ENCODE data around the gene CCDC107.
"Not testable (repeated sequence)": the region's sequence is repeated elsewhere in the genome, so short reads cannot be mapped to it uniquely, and the experiment has no call there.

The CCDC107 gene

GRCh38 chr9:35628389-35628991, 29.6 kb upstream of the CCDC107 start:
- DNase-seq (ENCODE audit: insufficient read length, low spot score) (no peak), FAIRE-seq (no peak)

GRCh38 chr9:35629597-35629996, 28.5 kb upstream of the CCDC107 start:
- DNase-seq (ENCODE audit: insufficient read length, low spot score), result no peak
- no peak for FAIRE-seq
- TF ChIP-seq CTCF (IDR thresholded peaks at IDR 0.05; ENCODE audit: insufficient read depth, missing control alignments), result no peak

More at GRCh38 chr9:35628389-35628991, 29.6 kb upstream of the CCDC107 start:
- no peak for TF ChIP-seq CTCF (IDR thresholded peaks at IDR 0.05; ENCODE audit: insufficient read depth, missing control alignments)

- DNase-seq (ENCODE audit: insufficient read length, low spot score) (no peak), FAIRE-seq (no peak)
- TF ChIP-seq CTCF (IDR thresholded peaks at IDR 0.05; ENCODE audit: insufficient read depth, missing control alignments), result no peak
Observed at GRCh38 chr9:35635730-35636129, 22.4 kb upstream of the CCDC107 start.

GRCh38 chr9:35636135-35636876, 21.8 kb upstream of the CCDC107 start:
- FAIRE-seq (no peak), DNase-seq (ENCODE audit: insufficient read length, low spot score) (no peak)
- no peak for TF ChIP-seq CTCF (IDR thresholded peaks at IDR 0.05; ENCODE audit: insufficient read depth, missing control alignments)

GRCh38 chr9:35636877-35637246, 21.2 kb upstream of the CCDC107 start:
- FAIRE-seq; DNase-seq (ENCODE audit: insufficient read length, low spot score): not testable (repeated sequence)

- DNase-seq (ENCODE audit: insufficient read length, low spot score); FAIRE-seq: not testable (repeated sequence)
Observed at GRCh38 chr9:35637427-35637955, 20.6 kb upstream of the CCDC107 start.

- FAIRE-seq; DNase-seq (ENCODE audit: insufficient read length, low spot score): not testable (repeated sequence)
Observed at GRCh38 chr9:35638751-35639150, 19.3 kb upstream of the CCDC107 start.

- DNase-seq (ENCODE audit: insufficient read length, low spot score), result not testable (repeated sequence)
- peak; percentile 88 for FAIRE-seq
Observed at GRCh38 chr9:35639225-35639624, 18.9 kb upstream of the CCDC107 start.

- TF ChIP-seq CTCF (IDR thresholded peaks at IDR 0.05; ENCODE audit: insufficient read depth, missing control alignments), result no peak
- DNase-seq (ENCODE audit: insufficient read length, low spot score) (no peak), FAIRE-seq (no peak)
Observed at GRCh38 chr9:35639631-35640030, 18.5 kb upstream of the CCDC107 start.

- not testable (repeated sequence) for FAIRE-seq; DNase-seq (ENCODE audit: insufficient read length, low spot score)
Observed at GRCh38 chr9:35640431-35640830, 17.7 kb upstream of the CCDC107 start.

- FAIRE-seq; DNase-seq (ENCODE audit: insufficient read length, low spot score): not testable (repeated sequence)
Observed at GRCh38 chr9:35641478-35641877, 16.6 kb upstream of the CCDC107 start.
